Measurements from ENCODE around the gene PIGS. TPM values are rescaled to one million over a fixed set of nuclear protein-coding genes. Genes with fewer than 3 reads are reported as not detected.
A peak's percentile ranks its signal among the peaks of the same experiment; 100 is the strongest.

Gene PIGS
- total RNA-seq, 2 experiments from 2014 or later: 61.7 to 62.6 TPM

DNA sequence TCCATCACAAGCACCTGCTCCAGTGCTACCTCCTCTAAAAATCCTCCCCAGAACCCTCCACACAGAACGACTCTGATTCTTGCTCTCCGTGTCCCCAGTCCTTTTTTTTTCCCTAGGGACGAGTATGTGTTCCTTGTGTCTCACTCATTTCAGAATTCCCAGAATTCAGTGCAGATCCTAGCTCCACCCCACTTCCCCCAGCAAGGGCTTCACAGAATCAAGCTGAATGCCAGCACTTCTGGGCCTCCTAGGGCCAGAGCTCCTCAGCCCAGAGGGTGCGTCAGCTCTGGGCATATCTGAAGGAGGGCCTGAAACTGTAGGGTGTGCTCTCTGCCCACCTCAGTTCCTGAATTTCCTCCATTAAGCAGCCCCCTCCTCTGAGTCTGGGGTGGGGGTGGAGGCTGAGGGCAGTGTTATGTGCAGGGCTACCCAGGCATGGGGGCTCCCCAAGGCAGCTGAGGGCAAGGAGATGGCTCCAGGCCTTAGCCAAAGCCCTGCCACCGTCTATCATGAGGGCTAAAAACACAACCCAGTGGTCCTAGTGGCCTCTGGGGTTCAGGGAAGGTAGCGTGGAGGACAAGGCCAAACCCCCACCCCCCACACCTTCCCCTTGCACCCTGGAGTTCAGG, 25.4 kb downstream of the PIGS start:
- peak overlapping the region; percentile 2 for H3K27ac Mint-ChIP-seq
- no peak overlapping the region for H3K4me3 Mint-ChIP-seq
- H3K27me3 Mint-ChIP-seq: no peaks in the 10 kb centered on the region
- CTCF ChIA-PET: interaction anchor here (1.1 to 5.0 kb wide), 2 partner anchors 10 to 25 kb away, joined by 3 to 27 read pairs; partner anchors contain the start of gene PIGS
- DNase-seq: no peak
- peaks cover 6% of the 10 kb centered on the region for H3K36me3 Mint-ChIP-seq (ENCODE audit: low read depth)
- POLR2A ChIA-PET: no interaction called here
- peaks cover 33% of the 10 kb centered on the region for H3K4me1 Mint-ChIP-seq
- H3K9me3 Mint-ChIP-seq: no peaks in the 10 kb centered on the region

DNA sequence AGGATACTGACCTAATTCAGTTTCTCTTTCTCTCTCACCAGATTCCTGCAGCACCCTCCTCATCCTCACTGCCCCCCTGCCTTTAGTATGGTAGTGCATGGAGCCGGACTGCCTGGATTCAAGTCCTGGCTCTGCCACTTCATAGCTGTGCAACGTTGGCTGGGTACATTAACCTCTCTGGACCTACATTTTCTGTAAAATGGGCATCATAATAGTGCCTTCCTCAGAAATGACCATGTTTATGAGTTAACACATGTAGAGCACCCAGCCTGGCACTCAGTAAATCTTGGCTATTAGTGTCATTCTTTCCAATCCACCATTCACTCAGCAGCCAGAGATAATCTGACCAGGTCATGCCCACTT, 26.2 kb downstream of the PIGS start:
- ChIA-PET CTCF (no interaction called here), POLR2A (no interaction called here)
- Mint-ChIP-seq H3K36me3 (ENCODE audit: low read depth) (peaks cover 6% of the 10 kb centered on the region), H3K27me3 (no peaks in the 10 kb centered on the region), H3K4me3 (no peak overlapping the region), H3K9me3 (no peaks in the 10 kb centered on the region), H3K4me1 (peaks cover 26% of the 10 kb centered on the region), H3K27ac (no peak overlapping the region)
- DNase-seq: no peak

DNA sequence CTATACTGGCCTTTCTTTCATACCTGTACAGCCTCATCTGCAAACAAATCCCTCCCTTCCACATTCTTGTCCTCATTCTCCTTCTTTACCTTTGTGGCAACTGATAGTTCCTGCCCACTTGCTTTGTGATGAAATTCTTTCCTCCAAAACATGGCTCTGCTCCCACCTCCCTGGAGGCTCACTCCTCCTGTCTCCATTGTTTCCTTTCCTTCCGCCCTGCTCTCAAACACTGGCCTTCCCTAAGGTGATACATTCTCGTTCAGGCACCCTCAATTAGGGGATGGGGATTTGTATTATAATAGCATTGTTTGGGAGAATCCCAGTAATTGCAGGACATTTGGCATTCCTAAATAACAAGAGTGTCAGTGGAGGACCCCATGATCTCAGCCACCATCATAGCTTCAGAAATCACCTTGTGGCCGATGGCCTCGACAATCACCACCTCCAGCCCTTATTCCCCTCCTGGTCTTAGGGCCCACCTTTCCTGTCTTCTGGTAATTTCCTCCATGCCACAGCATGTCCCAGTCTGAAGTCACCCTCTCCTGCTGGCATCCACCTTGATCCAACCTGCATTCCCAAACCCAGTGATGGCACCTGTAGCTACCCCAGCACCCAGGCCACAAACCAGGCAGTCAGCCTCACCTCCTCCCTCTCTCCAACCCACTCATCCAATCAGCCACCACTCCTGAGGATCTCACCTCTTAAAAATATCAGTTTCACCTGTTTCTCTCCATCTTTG, 26.8 kb downstream of the PIGS start:
- ChIA-PET CTCF (interaction anchor here (1.9 kb wide), 1 partner anchor 128 kb away, joined by 5 read pairs; no protein-coding TSS in a partner anchor), POLR2A (no interaction called here)

DNA sequence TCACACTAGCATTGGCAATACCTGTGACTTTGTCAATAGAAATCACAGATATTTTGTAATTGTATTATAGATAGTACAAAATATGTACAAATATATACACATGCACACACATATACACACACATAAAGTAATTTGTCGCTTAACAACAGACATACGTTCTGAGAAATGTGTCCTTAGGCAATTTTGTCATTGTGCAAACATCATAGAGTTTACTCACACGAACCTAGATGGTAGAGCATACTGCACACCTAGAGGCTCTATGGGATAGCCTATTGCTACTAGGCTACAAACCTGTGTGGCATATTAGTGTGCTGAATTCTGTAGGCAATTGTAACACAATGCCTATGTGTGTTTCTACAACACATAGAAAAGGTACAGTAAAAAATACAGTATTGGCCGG, 29.9 kb downstream of the PIGS start:
- POLR2A ChIA-PET: no interaction called here
- no peak for DNase-seq
- Mint-ChIP-seq H3K27me3 (no peaks in the 10 kb centered on the region), H3K27ac (no peak overlapping the region), H3K36me3 (ENCODE audit: low read depth) (no peaks in the 10 kb centered on the region), H3K4me1 (no peaks in the 10 kb centered on the region), H3K4me3 (no peak overlapping the region), H3K9me3 (no peaks in the 10 kb centered on the region)
- CTCF ChIA-PET: no interaction called here

More for the DNA sequence above, 26.8 kb downstream of the PIGS start:
- Mint-ChIP-seq H3K4me1 (peaks cover 20% of the 10 kb centered on the region), H3K27me3 (no peaks in the 10 kb centered on the region), H3K9me3 (no peaks in the 10 kb centered on the region), H3K27ac (no peak overlapping the region), H3K4me3 (no peak overlapping the region), H3K36me3 (ENCODE audit: low read depth) (peaks cover 6% of the 10 kb centered on the region)
- DNase-seq: no peak

DNA sequence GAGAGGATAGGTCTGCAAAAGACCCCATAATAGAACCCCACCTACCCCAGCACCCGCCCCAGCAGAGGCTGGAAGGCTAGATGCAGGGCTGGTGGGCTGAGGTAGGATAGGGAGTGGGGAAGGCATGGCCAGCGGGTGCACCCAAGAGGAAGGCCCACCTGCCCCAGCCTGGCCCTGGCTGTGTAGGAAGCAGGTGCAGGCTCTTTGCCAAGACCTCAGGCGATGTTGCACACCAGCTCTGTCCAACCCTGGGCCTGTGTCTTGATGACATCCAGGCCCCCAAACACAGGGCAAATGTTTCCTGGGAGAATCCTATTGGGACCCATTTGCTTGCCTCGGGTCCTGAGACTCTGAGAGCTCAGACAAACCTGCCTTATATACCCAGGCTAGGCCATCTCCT, 31.1 kb downstream of the PIGS start:
- no peak overlapping the region for H3K27ac Mint-ChIP-seq
- no peak for DNase-seq
- no peaks in the 10 kb centered on the region for H3K27me3 Mint-ChIP-seq
- ChIA-PET CTCF (interaction anchor here (0.7 to 1.4 kb wide), 4 partner anchors 9 to 1085 kb away, joined by 3 to 5 read pairs (median 4); no protein-coding TSS in a partner anchor), POLR2A (interaction anchor here (0.6 kb wide), 1 partner anchor 148 kb away, joined by 4 read pairs; no protein-coding TSS in a partner anchor)
- H3K36me3 Mint-ChIP-seq (ENCODE audit: low read depth): no peaks in the 10 kb centered on the region
- H3K9me3 Mint-ChIP-seq: no peaks in the 10 kb centered on the region
- no peak overlapping the region for H3K4me3 Mint-ChIP-seq
- no peaks in the 10 kb centered on the region for H3K4me1 Mint-ChIP-seq

DNA sequence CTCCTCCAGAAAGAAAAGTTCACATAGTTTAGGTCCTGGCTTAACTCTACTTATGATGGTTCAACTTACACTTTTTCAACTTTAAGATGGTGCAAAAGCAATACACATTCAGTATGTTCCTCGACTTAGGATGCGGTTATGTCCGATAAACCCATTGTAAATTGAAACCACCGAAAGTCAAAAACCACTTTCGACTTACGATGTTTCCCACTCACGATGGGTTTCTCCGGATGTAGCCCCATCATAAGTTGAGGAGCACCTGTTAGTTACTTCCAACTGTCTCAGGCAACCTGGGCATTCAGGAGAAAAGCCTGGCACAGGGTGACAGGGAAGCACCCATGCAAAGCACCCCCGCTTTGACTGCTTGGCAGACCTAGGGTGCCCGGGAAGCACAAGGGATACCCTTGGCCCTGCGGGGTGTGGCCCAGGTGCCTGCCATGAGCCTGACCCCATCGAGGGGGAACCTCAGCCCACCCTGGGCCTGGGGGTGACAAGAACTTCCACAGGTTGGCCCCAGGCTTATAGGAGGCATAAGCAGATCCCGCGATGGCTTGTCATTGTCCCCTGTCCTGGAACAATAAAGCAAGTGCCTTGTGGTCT, 32.9 kb downstream of the PIGS start:
- H3K9me3 Mint-ChIP-seq: no peaks in the 10 kb centered on the region
- ChIA-PET POLR2A (no interaction called here), CTCF (interaction anchor here (0.7 to 2.3 kb wide), 3 partner anchors 11 to 655 kb away, joined by 3 to 6 read pairs (median 3); no protein-coding TSS in a partner anchor)
- H3K27me3 Mint-ChIP-seq: no peaks in the 10 kb centered on the region
- no peaks in the 10 kb centered on the region for H3K4me1 Mint-ChIP-seq
- DNase-seq: no peak
- H3K4me3 Mint-ChIP-seq: no peak overlapping the region
- H3K27ac Mint-ChIP-seq: no peak overlapping the region
- H3K36me3 Mint-ChIP-seq (ENCODE audit: low read depth): no peaks in the 10 kb centered on the region

DNA sequence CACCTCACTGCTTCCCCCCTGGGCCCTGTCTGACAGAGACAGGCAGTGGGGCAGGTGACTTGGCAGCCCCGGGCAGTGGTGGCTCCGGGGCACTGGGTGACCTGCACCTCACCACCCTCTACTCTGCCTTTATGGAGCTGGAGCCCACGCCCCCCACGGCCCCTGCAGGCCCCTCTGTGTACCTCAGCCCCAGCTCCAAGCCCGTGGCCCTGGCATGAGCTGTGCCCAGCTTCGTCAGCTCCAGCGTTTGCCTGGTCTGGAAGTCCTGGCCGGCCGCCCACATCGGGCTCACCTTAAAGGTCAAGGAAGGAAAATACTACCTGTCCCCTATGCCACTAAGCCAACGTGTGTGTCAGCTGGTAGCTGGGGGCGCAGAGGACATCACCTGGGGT, 34.1 kb downstream of the PIGS start:
- H3K27ac Mint-ChIP-seq: no peak overlapping the region
- H3K4me3 Mint-ChIP-seq: no peak overlapping the region
- H3K9me3 Mint-ChIP-seq: no peaks in the 10 kb centered on the region
- POLR2A ChIA-PET: no interaction called here
- H3K4me1 Mint-ChIP-seq: no peaks in the 10 kb centered on the region
- no peaks in the 10 kb centered on the region for H3K36me3 Mint-ChIP-seq (ENCODE audit: low read depth)
- CTCF ChIA-PET: interaction anchor here (1.3 to 2.3 kb wide), 4 partner anchors 11 to 42 kb away, joined by 3 to 6 read pairs (median 4); no protein-coding TSS in a partner anchor
- no peaks in the 10 kb centered on the region for H3K27me3 Mint-ChIP-seq
- no peak for DNase-seq

DNA sequence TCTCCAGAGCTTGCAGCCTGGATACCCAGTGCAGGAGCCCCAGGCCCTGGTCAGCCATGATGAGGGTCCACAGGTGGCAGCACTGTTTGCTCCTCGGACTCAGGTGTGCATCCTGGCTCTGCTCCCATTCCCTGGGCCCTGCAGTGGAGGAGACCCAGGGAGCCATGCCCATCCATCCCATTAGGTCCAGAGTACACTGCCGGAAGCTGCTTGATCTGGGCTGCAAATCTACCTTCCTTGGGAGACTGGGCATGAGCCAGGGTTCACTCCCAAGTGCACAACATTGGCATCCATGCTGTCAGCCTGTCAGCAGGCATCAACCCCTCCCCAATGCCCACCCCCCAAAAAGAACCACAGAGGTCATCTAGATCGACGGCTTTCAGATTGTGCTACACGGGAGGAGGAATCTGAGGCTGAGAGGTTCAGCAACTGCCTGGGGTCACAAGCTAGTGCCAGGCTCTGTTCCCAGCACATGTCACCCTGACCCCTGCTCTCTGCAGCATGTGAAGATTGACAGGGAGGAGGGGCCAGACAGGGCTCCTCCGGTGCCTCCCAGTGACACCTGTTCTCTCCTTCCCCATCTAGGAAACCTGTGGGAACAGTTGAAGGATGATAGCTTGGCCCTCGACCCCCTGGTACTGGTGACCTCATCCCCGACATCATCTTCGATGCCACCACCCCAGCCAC, 34.6 kb downstream of the PIGS start:
- DNase-seq: no peak
- no peak overlapping the region for H3K4me3 Mint-ChIP-seq
- CTCF ChIA-PET: interaction anchor here (1.3 to 2.3 kb wide), 4 partner anchors 12 to 120 kb away, joined by 3 to 6 read pairs (median 4); no protein-coding TSS in a partner anchor
- H3K4me1 Mint-ChIP-seq: no peaks in the 10 kb centered on the region
- POLR2A ChIA-PET: no interaction called here
- peaks cover under 1% of the 10 kb centered on the region for H3K27me3 Mint-ChIP-seq
- no peaks in the 10 kb centered on the region for H3K9me3 Mint-ChIP-seq
- H3K27ac Mint-ChIP-seq: no peak overlapping the region
- no peaks in the 10 kb centered on the region for H3K36me3 Mint-ChIP-seq (ENCODE audit: low read depth)

DNA sequence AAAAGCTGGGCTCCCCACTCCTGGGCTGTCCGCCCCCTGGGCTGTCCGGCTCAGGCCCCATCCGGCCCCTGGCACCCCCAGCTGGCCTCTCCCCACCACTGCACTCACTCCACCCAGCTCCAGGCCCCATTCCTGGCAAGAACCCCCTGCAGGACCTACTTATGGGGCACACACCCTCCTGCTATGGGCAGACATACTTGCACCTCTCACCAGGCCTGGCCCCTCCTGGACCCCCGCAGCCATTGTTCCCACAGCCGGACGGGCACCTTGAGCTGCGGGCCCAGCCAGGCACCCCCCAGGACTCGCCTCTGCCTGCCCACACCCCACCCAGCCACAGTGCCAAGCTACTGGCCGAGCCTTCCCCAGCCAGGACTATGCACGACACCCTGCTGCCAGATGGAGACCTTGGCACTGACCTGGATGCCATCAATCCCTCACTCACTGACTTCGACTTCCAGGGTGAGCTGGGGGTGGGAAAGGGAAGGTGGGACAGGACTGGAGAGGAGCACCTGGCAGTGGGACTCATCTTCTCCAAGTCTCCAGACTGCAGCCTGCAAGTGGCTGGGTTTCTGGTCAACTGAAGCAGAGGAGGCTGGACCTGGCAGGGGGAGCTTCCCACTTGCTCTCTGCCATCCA, 36.5 kb downstream of the PIGS start:
- CTCF ChIA-PET: interaction anchor here (0.5 to 1.6 kb wide), 7 partner anchors 9 to 875 kb away, joined by 3 to 4 read pairs (median 3); no protein-coding TSS in a partner anchor
- H3K27ac Mint-ChIP-seq: no peak overlapping the region
- H3K9me3 Mint-ChIP-seq: no peaks in the 10 kb centered on the region
- no peaks in the 10 kb centered on the region for H3K36me3 Mint-ChIP-seq (ENCODE audit: low read depth)
- H3K27me3 Mint-ChIP-seq: peaks cover 1% of the 10 kb centered on the region
- H3K4me1 Mint-ChIP-seq: no peaks in the 10 kb centered on the region
- POLR2A ChIA-PET: no interaction called here
- DNase-seq: no peak
- no peak overlapping the region for H3K4me3 Mint-ChIP-seq

DNA sequence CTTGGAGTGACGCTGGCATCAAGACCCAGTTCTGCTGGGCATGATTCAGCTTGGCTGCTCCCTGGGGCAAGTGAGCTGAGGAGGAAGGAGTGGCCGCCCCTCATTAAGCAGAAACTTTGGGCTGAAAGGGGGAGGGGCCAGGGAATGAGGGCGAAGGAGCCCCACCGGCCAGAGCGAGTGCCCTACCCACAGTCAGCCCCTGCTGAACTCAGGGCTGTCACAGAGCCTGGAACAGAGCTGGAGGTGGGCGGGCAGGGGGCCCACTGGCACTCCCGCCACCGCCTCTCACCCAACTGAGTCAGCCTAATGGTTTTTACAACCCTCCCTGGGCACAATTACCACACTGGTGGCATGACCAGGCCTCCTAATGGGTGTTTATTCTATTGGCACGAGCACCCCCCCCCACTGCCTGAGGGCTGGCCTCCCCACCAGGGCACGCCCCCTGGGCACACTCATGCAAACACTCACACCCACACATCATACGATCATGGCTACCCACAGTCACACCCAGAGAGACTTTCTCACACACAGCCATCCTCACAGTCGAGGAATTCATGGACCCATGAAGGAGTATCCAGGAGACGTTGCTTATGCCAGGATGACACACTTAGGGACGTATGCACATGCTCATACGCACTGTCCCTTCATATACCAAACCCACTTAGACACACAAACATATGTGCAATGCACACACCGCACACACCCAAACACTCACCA, 38.1 kb downstream of the PIGS start:
- H3K27me3 Mint-ChIP-seq: peaks cover 1% of the 10 kb centered on the region
- POLR2A ChIA-PET: no interaction called here

DNA sequence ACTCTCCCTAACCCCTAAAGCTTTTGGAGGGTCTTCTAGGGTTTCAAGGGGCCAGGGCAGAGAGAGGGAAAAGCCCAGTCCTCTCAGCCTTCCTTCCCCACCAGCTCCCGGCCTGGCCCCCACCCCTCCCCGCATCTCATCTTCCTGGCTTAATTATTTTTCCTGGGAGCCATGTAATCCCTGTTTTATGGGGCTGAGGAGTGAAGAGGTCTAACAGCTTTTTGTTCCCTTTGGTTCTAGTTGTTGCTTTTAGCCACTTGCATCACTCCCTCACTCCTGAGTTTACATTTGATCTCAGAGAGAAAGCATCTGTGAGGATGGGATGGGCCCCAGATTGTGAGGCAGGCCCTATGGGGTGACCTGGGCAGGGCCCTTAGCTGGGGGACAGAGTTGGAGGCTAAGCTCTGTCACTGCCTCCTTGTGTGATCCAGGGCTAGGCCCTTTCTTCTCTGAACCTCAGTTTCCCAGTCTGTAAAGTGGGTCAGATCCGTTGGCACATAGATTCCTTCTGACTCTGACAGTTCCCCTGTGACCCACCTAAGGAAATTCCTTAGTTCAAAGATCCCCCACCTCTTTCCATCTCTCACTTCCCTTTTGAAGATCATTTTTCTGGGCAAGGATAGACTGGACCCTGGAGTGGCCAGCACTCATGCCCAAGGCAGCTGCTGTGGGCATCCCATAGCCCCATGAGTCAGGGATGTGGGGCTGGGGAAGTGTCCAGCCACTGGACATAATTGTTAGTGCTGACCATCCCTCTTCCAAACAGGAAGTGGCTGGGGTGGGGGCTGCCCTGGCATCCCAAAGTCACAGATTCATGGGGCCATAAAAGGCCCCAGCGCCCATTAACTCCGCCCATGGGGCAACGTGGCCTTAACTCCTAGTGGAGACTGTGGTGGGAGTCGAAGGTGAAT, 39.0 kb downstream of the PIGS start:
- Mint-ChIP-seq H3K27me3 (peaks cover 1% of the 10 kb centered on the region), H3K9me3 (no peaks in the 10 kb centered on the region), H3K36me3 (ENCODE audit: low read depth) (no peaks in the 10 kb centered on the region), H3K4me3 (no peak overlapping the region), H3K4me1 (no peaks in the 10 kb centered on the region), H3K27ac (no peak overlapping the region)
- ChIA-PET CTCF (interaction anchor here (1.1 kb wide), 1 partner anchor 8 kb away, joined by 4 read pairs; no protein-coding TSS in a partner anchor), POLR2A (no interaction called here)
- DNase-seq: no peak

More for the DNA sequence above, 38.1 kb downstream of the PIGS start:
- H3K9me3 Mint-ChIP-seq: no peaks in the 10 kb centered on the region
- H3K27ac Mint-ChIP-seq: no peak overlapping the region
- DNase-seq: no peak
- CTCF ChIA-PET: no interaction called here
- no peak overlapping the region for H3K4me3 Mint-ChIP-seq
- H3K36me3 Mint-ChIP-seq (ENCODE audit: low read depth): no peaks in the 10 kb centered on the region
- H3K4me1 Mint-ChIP-seq: no peaks in the 10 kb centered on the region

All from activated CD4-positive, alpha-beta T cell treated with anti-CD3 and anti-CD28 coated beads, Interleukin-2, amount 10 ng/mL, durations not matched to agents 7 days and 5 days (primary cell).